ENCODE data around the gene CCDC150. TPM values are rescaled to one million over a fixed set of nuclear protein-coding genes. Genes with fewer than 3 reads are reported as not detected.

Gene CCDC150
- total and polyA plus RNA-seq, 2 of the 8 experiments (the other 6 are each of a cell fraction or from before 2014, with no cell fraction given), result 8.3 to 31.9 TPM

DNA sequence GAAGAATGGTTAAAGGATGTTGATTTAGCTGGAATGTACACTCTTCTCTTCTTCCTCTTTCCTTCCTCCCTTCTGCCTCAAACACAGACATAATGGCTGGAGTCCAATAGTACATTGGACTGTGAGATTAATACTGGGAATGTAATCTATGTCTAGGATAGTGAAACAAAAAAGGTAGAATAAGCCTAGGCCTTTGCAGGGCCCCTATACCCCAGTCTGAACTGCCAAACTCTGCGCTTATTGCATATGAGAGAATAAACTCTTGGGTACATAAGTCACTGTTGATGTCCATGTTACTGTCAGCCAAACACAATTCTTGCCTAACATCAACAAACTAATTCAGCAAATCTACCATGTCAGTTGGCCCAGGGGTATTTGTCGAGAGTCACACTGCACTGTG lies 29.7 kb upstream of the CCDC150 start (continued):
- no peak for TF ChIP-seq RXRA (IDR thresholded peaks at IDR 0.05; ENCODE audit: insufficient read depth, low read depth, low read length)
